ENCODE measurements around the gene SEPTIN2.

DNA sequence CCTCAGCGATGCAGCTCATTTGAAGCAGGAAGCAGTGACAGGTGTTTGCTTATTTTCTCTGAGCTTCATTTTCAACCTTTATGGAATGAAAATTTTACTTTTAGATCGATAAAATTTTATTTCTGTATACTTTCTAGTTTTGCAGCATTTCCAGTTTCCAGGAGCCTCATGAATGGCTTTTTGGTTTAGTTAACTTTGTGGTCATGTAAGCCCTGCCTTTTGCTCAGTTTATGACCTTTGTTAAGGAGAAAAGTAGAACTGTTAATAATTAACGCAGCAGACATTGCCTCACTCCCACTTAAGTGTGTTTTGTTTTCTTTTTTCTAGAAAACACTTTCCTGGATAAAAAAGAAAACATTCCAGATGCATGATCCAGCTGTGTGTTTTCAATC, 35.9 kb downstream of the SEPTIN2 start:
- TF ChIP-seq, protein P1, sequence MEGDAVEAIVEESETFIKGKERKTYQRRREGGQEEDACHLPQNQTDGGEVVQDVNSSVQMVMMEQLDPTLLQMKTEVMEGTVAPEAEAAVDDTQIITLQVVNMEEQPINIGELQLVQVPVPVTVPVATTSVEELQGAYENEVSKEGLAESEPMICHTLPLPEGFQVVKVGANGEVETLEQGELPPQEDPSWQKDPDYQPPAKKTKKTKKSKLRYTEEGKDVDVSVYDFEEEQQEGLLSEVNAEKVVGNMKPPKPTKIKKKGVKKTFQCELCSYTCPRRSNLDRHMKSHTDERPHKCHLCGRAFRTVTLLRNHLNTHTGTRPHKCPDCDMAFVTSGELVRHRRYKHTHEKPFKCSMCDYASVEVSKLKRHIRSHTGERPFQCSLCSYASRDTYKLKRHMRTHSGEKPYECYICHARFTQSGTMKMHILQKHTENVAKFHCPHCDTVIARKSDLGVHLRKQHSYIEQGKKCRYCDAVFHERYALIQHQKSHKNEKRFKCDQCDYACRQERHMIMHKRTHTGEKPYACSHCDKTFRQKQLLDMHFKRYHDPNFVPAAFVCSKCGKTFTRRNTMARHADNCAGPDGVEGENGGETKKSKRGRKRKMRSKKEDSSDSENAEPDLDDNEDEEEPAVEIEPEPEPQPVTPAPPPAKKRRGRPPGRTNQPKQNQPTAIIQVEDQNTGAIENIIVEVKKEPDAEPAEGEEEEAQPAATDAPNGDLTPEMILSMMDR (conservative IDR thresholded peaks at IDR 0.05; ENCODE audit: low read depth, low read length) = no peak
- no peak for TF ChIP-seq EZH2 (IDR thresholded peaks at IDR 0.05; ENCODE audit: borderline replicate concordance, low read depth, low read length, poor library complexity, severe bottlenecking)

All from A673 (cell line).